ENCODE data around the gene CNGB1. TPM values are rescaled to one million over a fixed set of nuclear protein-coding genes. Genes with fewer than 3 reads are reported as not detected.
"Not testable (repeated sequence)": the region's sequence is repeated elsewhere in the genome, so short reads cannot be mapped to it uniquely, and the experiment has no call there.

Gene CNGB1
- total RNA-seq, 1 donor from 2014 or later, result 0.91 TPM

- TF ChIP-seq, protein P1, sequence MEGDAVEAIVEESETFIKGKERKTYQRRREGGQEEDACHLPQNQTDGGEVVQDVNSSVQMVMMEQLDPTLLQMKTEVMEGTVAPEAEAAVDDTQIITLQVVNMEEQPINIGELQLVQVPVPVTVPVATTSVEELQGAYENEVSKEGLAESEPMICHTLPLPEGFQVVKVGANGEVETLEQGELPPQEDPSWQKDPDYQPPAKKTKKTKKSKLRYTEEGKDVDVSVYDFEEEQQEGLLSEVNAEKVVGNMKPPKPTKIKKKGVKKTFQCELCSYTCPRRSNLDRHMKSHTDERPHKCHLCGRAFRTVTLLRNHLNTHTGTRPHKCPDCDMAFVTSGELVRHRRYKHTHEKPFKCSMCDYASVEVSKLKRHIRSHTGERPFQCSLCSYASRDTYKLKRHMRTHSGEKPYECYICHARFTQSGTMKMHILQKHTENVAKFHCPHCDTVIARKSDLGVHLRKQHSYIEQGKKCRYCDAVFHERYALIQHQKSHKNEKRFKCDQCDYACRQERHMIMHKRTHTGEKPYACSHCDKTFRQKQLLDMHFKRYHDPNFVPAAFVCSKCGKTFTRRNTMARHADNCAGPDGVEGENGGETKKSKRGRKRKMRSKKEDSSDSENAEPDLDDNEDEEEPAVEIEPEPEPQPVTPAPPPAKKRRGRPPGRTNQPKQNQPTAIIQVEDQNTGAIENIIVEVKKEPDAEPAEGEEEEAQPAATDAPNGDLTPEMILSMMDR (IDR thresholded peaks at IDR 0.05; ENCODE audit: partially characterized antibody, unreplicated experiment), result no peak
- no peaks in the 10 kb centered on the region for H3K36me3 Mint-ChIP-seq (ENCODE audit: unreplicated experiment)
- H3K27ac Mint-ChIP-seq (ENCODE audit: unreplicated experiment), result no peak overlapping the region
- peaks cover 5% of the 10 kb centered on the region for H3K9me3 Mint-ChIP-seq (ENCODE audit: unreplicated experiment)
- H3K27me3 Mint-ChIP-seq (ENCODE audit: unreplicated experiment), result no peaks in the 10 kb centered on the region
- no peak overlapping the region for H3K4me3 Mint-ChIP-seq (ENCODE audit: unreplicated experiment)
- DNase-seq, result no peak
- peaks cover 2% of the 10 kb centered on the region for H3K4me1 Mint-ChIP-seq (ENCODE audit: low read depth, unreplicated experiment)
Measured at GRCh38 chr16:57858635-57859034, 112.3 kb downstream of the CNGB1 start.

DNA sequence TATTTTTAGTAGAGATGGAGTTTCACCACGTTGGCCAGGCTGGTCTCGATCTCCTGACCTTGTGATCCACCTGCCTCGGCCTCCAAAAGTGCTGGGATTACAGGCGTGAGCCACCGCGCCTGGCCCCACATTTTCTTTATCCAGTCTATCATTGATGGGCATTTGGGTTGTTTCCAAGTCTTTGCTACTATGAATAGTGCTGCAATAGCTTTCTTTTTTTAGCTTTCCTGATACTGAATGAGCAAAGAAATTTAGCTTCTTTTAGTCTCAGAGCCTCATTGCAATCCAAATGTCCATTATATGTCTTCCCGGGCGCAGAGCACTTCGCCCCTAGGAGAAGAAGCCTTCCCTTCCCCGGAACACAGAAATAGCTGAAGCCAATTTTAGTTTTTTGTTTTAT lies 112.9 kb downstream of the CNGB1 start:
- not testable (repeated sequence) for H3K4me3 Mint-ChIP-seq (ENCODE audit: unreplicated experiment); H3K9me3 Mint-ChIP-seq (ENCODE audit: unreplicated experiment); H3K27ac Mint-ChIP-seq (ENCODE audit: unreplicated experiment); DNase-seq; H3K4me1 Mint-ChIP-seq (ENCODE audit: low read depth, unreplicated experiment); H3K27me3 Mint-ChIP-seq (ENCODE audit: unreplicated experiment); H3K36me3 Mint-ChIP-seq (ENCODE audit: unreplicated experiment)

DNA sequence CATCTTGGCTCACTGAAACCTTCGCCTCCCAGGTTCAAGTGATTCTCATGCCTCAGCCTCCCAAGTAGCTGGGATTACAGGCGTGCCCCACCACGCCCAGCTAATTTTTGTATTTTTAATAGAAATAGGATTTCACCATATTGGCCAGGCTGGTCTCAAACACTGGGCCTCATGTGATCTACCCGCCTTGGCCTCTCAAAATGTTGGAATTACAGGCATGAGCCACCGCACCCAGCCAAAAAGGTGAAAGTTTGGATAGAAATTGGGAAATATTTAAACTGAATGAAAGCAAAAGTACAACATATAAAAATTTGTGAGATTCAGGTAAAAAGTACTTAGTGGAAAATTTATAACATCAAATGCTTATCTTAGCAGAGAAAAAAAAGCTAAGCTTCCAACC lies 115.7 kb downstream of the CNGB1 start:
- H3K27ac Mint-ChIP-seq (ENCODE audit: unreplicated experiment), result no peak overlapping the region
- no peaks in the 10 kb centered on the region for H3K4me1 Mint-ChIP-seq (ENCODE audit: low read depth, unreplicated experiment)
- TF ChIP-seq, protein P1 (IDR thresholded peaks at IDR 0.05; ENCODE audit: partially characterized antibody, unreplicated experiment), result no peak
- H3K27me3 Mint-ChIP-seq (ENCODE audit: unreplicated experiment), result no peaks in the 10 kb centered on the region
- peaks cover 5% of the 10 kb centered on the region for H3K9me3 Mint-ChIP-seq (ENCODE audit: unreplicated experiment)
- DNase-seq, result no peak
- H3K36me3 Mint-ChIP-seq (ENCODE audit: unreplicated experiment), result no peaks in the 10 kb centered on the region
- H3K4me3 Mint-ChIP-seq (ENCODE audit: unreplicated experiment), result no peak overlapping the region

GRCh38 chr16:57852189-57852588 lies 118.7 kb downstream of the CNGB1 start:
- H3K4me3 Mint-ChIP-seq (ENCODE audit: unreplicated experiment), result no peak overlapping the region
- H3K9me3 Mint-ChIP-seq (ENCODE audit: unreplicated experiment), result peaks cover 3% of the 10 kb centered on the region
- no peak overlapping the region for H3K27ac Mint-ChIP-seq (ENCODE audit: unreplicated experiment)
- no peaks in the 10 kb centered on the region for H3K36me3 Mint-ChIP-seq (ENCODE audit: unreplicated experiment)
- no peaks in the 10 kb centered on the region for H3K4me1 Mint-ChIP-seq (ENCODE audit: low read depth, unreplicated experiment)
- TF ChIP-seq, protein P1 (IDR thresholded peaks at IDR 0.05; ENCODE audit: partially characterized antibody, unreplicated experiment), result no peak
- DNase-seq, result no peak
- H3K27me3 Mint-ChIP-seq (ENCODE audit: unreplicated experiment), result no peaks in the 10 kb centered on the region

- Mint-ChIP-seq H3K4me3 (ENCODE audit: unreplicated experiment) (no peak overlapping the region), H3K27ac (ENCODE audit: unreplicated experiment) (no peak overlapping the region), H3K27me3 (ENCODE audit: unreplicated experiment) (peaks cover 3% of the 10 kb centered on the region), H3K4me1 (ENCODE audit: low read depth, unreplicated experiment) (no peaks in the 10 kb centered on the region), H3K36me3 (ENCODE audit: unreplicated experiment) (peaks cover 5% of the 10 kb centered on the region), H3K9me3 (ENCODE audit: unreplicated experiment) (no peaks in the 10 kb centered on the region)
- DNase-seq, result no peak
- TF ChIP-seq, protein P1 (IDR thresholded peaks at IDR 0.05; ENCODE audit: partially characterized antibody, unreplicated experiment), result no peak
Measured at GRCh38 chr16:57848181-57848580, 122.7 kb downstream of the CNGB1 start.

DNA sequence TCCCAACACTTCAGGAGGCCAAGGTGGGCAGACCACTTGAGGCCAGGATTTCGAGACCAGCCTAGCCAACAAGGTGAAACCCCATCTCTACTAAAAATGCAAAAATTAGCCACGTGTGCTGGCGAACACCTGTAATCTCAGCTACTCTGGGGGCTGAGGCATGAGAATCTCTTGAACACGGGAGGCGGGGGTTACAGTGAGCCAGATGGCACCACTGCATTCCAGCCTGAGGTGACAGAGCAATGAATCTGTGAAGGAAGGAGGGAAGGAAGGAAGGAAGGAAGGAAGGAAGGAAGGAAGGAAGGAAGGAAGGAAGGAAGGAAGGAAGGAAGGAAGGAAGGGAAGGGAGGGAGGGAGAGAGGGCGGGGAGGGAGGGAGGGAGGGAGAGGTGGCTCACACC lies 124.0 kb downstream of the CNGB1 start:
- not testable (repeated sequence) for H3K36me3 Mint-ChIP-seq (ENCODE audit: unreplicated experiment); H3K9me3 Mint-ChIP-seq (ENCODE audit: unreplicated experiment); H3K4me1 Mint-ChIP-seq (ENCODE audit: low read depth, unreplicated experiment); H3K27me3 Mint-ChIP-seq (ENCODE audit: unreplicated experiment); H3K27ac Mint-ChIP-seq (ENCODE audit: unreplicated experiment); H3K4me3 Mint-ChIP-seq (ENCODE audit: unreplicated experiment); DNase-seq

Data from glutamatergic neuron (in vitro differentiated cells).